HEK293 (cell line): ENCODE results near the gene REX1BD.

ENCODE experiments used
- CTCF ChIA-PET: fragments of 350-600 bp; formaldehyde crosslinking; extraction: SDS; loops from one replicate; lab custom pipeline; 2021; ENCODE audit warnings: antibody characterized with exemption; lab: Yijun Ruan, JAX
- POLR2A ChIA-PET: fragments of 300-600 bp; formaldehyde crosslinking; extraction: SDS; loops from one replicate; lab custom pipeline; 2020; ENCODE audit warnings: antibody characterized with exemption, inconsistent platforms; lab: Yijun Ruan, JAX
- H3K27ac ChIP-seq: fragments of 200-500 bp; sonication (Bioruptor generic); 2 replicates; pipeline ENCODE4 v1.5.1; 2014; ENCODE audit warnings: low read depth, low read length, control low read depth, inconsistent platforms; ENCODE audit errors: extremely low read depth
- H3K36me3 ChIP-seq, 2 experiments: fragments of 200-500 bp in 1 of 2; sonication (Bioruptor generic) in 1 of 2; 1 replicate in 1 of 2; 2 replicates in 1 of 2; pipeline ENCODE4 v1.5.1; 2014 to 2017; ENCODE audit warnings: inconsistent platforms in 2 of 2, low read length in 2 of 2; ENCODE audit not compliant: control insufficient read depth in 2 of 2, insufficient read depth in 1 of 2
- H3K4me1 ChIP-seq: fragments of 200-500 bp; sonication (Bioruptor generic); 2 replicates; pipeline ENCODE4 v1.5.1; 2014; ENCODE audit warnings: mild to moderate bottlenecking, low read length, inconsistent platforms; ENCODE audit not compliant: control insufficient read depth, insufficient read depth
- H3K4me3 ChIP-seq: 2 replicates; pipeline ENCODE4 v1.5.1; 2011; ENCODE audit warnings: low read depth, mild to moderate bottlenecking, control low read depth, low read length, moderate library complexity
- H3K9me3 ChIP-seq: fragments of 200-500 bp; sonication (Bioruptor generic); 2 replicates; pipeline ENCODE4 v1.5.1; 2014; ENCODE audit warnings: low read depth, low read length, inconsistent platforms; ENCODE audit not compliant: control insufficient read depth, insufficient read depth
- FEZF1 ChIP-seq: fragments of 450-650 bp; formaldehyde crosslinking; IDR thresholded peaks from 2 replicates; pipeline ENCODE4 v1.5.1; 2016; ENCODE audit warnings: missing biosample characterization, missing genetic modification characterization
- GLIS1 ChIP-seq: fragments of 450-650 bp; formaldehyde crosslinking; IDR thresholded peaks from 2 replicates; pipeline ENCODE4 v1.5.1; 2016; ENCODE audit warnings: missing biosample characterization, missing genetic modification characterization
- GLIS2 ChIP-seq: fragments of 450-650 bp; formaldehyde crosslinking; IDR thresholded peaks from 2 replicates; pipeline ENCODE4 v1.5.1; 2016; ENCODE audit warnings: missing biosample characterization, missing genetic modification characterization
- KLF1 ChIP-seq: fragments of 450-650 bp; formaldehyde crosslinking; IDR thresholded peaks from 2 replicates; pipeline ENCODE4 v1.5.1; 2016; ENCODE audit warnings: missing biosample characterization, missing genetic modification characterization
- KLF10 ChIP-seq: fragments of 450-650 bp; IDR thresholded peaks from 2 replicates; pipeline ENCODE4 v1.5.1; 2018; ENCODE audit warnings: missing biosample characterization, mild to moderate bottlenecking, missing genetic modification characterization
- KLF8 ChIP-seq: fragments of 450-650 bp; formaldehyde crosslinking; IDR thresholded peaks from 2 replicates; pipeline ENCODE4 v1.5.1; 2016; ENCODE audit warnings: missing biosample characterization, missing genetic modification characterization
- TCF7L2 ChIP-seq: IDR thresholded peaks from 2 replicates; pipeline ENCODE4 v1.6.1; 2011; ENCODE audit warnings: low read depth, mild to moderate bottlenecking, inconsistent platforms, low read length, moderate library complexity, borderline replicate concordance
- ZBTB20 ChIP-seq: fragments of 450-650 bp; formaldehyde crosslinking; IDR thresholded peaks from 2 replicates; pipeline ENCODE4 v1.5.1; 2016; ENCODE audit warnings: missing biosample characterization, missing genetic modification characterization
- ZFHX2 ChIP-seq: fragments of 450-650 bp; formaldehyde crosslinking; conservative IDR thresholded peaks from 2 replicates; pipeline ENCODE4 v1.5.1; 2016; ENCODE audit warnings: missing biosample characterization, missing genetic modification characterization
- ZNF23 ChIP-seq: fragments of 450-650 bp; formaldehyde crosslinking; IDR thresholded peaks from 2 replicates; pipeline ENCODE4 v1.5.1; 2016; ENCODE audit warnings: missing biosample characterization, missing genetic modification characterization, borderline replicate concordance
- ZNF248 ChIP-seq: fragments of 450-650 bp; formaldehyde crosslinking; IDR thresholded peaks from 2 replicates; pipeline ENCODE4 v1.5.1; 2017; ENCODE audit warnings: missing biosample characterization, missing genetic modification characterization
- ZNF266 ChIP-seq: fragments of 450-650 bp; formaldehyde crosslinking; IDR thresholded peaks from 2 replicates; pipeline ENCODE4 v1.5.1; 2016; ENCODE audit warnings: missing biosample characterization, missing genetic modification characterization, low read depth
- ZNF341 ChIP-seq: fragments of 450-650 bp; formaldehyde crosslinking; IDR thresholded peaks from 2 replicates; pipeline ENCODE4; 2016; ENCODE audit warnings: low read depth, missing biosample characterization, missing genetic modification characterization
- TF ChIP-seq, protein P1 (sequence below): fragments of 450-650 bp; formaldehyde crosslinking; optimal IDR thresholded peaks from 2 replicates; pipeline ENCODE3; 2016; ENCODE audit warnings: missing biosample characterization, mild to moderate bottlenecking, missing genetic modification characterization
- TF ChIP-seq, protein P2 (sequence below): fragments of 450-650 bp; formaldehyde crosslinking; IDR thresholded peaks from 2 replicates; pipeline ENCODE4 v1.5.1; 2016; ENCODE audit warnings: missing biosample characterization, missing genetic modification characterization
- TF ChIP-seq, protein P3 (sequence below): fragments of 450-650 bp; formaldehyde crosslinking; IDR thresholded peaks from 2 replicates; pipeline ENCODE4 v1.5.1; 2017; ENCODE audit warnings: missing biosample characterization, missing genetic modification characterization
- TF ChIP-seq, protein P4 (sequence below): fragments of 450-650 bp; formaldehyde crosslinking; IDR thresholded peaks from 2 replicates; pipeline ENCODE4 v1.5.1; 2016; ENCODE audit warnings: missing biosample characterization, missing genetic modification characterization
- TF ChIP-seq, protein P5 (sequence below): fragments of 450-650 bp; formaldehyde crosslinking; IDR thresholded peaks from 2 replicates; pipeline ENCODE4 v1.5.1; 2016; ENCODE audit warnings: missing biosample characterization, missing genetic modification characterization
- TF ChIP-seq, protein P6 (sequence below): fragments of 450-650 bp; formaldehyde crosslinking; IDR thresholded peaks from 2 replicates; pipeline ENCODE4 v1.5.1; 2016; ENCODE audit warnings: missing biosample characterization, missing genetic modification characterization

The REX1BD gene

DNA sequence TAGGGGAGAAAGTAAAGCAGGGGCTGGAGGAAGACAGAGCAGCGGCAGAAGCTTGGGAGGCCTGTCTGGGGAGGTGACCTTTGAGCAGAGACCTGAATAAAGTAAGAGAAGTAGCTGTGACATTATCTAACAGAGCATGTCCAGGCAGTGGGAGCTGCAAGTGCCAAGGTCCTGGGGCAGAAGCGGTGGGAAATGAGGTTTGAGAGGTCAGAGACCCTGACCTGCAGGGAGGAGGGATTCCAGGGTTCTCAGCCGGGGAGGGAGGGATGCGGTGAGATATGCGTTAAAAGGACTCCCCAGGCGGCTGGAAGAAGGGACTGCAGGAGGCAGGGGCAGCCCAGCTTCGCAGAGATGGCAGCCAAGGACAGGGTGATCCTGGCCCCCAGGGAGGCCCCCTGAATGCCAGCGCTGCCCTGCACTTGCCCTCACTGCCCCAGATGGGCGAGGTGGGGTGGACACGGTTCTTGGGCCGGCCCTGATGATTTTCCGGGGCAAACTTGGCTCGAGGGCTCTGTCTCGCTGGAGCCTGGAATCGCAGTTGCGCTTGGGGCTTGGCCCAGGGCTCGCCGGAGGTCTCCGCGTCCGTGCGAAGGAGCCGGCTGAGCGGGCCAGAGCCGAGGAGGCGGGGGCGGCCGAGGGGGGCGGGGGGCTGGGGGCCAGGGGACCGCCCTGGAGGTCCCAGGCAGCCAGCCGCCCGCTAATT is 14.8 kb downstream of the REX1BD start (continued):
- TF ChIP-seq ZBTB20 (tag by site-specific recombination), result no peak
- TF ChIP-seq, protein P1, sequence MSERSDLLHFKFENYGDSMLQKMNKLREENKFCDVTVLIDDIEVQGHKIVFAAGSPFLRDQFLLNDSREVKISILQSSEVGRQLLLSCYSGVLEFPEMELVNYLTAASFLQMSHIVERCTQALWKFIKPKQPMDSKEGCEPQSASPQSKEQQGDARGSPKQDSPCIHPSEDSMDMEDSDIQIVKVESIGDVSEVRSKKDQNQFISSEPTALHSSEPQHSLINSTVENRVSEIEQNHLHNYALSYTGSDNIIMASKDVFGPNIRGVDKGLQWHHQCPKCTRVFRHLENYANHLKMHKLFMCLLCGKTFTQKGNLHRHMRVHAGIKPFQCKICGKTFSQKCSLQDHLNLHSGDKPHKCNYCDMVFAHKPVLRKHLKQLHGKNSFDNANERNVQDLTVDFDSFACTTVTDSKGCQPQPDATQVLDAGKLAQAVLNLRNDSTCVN (tag by site-specific recombination), result no peak

DNA sequence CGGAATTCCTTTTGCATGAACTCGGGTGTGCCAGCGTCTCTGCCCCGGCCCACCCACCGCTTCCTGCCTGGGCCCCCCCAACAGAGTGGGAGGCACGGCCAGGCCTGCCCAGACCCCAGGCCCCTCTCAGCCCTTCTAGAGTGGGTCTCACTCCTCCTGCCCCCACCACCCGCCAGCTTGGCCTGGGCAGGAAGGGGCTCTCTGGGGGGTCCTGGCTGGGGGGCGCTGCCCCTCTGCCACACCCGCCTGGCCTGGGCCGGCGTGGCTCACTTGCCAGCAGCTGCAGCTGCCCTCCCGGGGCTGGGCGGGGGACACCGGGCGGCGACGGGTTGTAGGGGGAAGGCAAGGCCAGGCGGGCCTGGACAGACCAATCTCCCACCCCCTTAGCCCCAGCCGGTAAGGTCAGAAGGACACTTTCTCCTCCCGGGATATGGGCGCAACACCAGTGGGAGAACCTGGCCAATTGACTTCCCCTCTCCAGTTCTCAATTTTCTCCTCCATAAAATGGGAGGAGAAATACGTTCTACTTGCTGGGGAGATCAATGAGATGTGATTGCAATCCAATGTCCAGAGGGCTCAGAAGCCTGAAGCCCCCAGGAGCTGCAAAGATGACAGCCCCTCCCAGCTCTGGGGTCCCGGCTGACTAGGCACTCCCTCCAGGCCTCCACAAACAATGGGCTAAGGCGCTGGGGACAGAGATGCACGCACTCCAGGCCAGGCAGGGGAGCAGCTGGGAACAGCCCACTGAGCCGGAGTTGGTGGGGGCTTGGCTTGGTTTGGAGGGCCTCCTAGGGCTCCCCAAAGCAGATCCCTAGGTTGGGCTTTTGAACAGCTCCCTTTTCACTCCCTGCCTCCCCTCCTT is 15.6 kb downstream of the REX1BD start:
- Histone ChIP-seq H3K27ac (no peak overlapping the region), H3K4me3 (no peak overlapping the region), H3K4me1 (no peaks in the 10 kb centered on the region; the same call in 1 of the 2 replicates), H3K36me3 (no peaks in the 10 kb centered on the region), H3K9me3 (no peaks in the 10 kb centered on the region)
- TF ChIP-seq KLF1 (tag by site-specific recombination), result peak; percentile 98
- peak; percentile 28; the same call in 1 of the 2 replicates for TF ChIP-seq KLF8 (tag by site-specific recombination)
- TF ChIP-seq ZNF23, result no peak
- no peak for TF ChIP-seq TCF7L2
- no peak for TF ChIP-seq KLF10 (tag by site-specific recombination)
- TF ChIP-seq, protein P2, sequence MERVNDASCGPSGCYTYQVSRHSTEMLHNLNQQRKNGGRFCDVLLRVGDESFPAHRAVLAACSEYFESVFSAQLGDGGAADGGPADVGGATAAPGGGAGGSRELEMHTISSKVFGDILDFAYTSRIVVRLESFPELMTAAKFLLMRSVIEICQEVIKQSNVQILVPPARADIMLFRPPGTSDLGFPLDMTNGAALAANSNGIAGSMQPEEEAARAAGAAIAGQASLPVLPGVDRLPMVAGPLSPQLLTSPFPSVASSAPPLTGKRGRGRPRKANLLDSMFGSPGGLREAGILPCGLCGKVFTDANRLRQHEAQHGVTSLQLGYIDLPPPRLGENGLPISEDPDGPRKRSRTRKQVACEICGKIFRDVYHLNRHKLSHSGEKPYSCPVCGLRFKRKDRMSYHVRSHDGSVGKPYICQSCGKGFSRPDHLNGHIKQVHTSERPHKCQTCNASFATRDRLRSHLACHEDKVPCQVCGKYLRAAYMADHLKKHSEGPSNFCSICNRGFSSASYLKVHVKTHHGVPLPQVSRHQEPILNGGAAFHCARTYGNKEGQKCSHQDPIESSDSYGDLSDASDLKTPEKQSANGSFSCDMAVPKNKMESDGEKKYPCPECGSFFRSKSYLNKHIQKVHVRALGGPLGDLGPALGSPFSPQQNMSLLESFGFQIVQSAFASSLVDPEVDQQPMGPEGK (tag by site-specific recombination), result 0 out of 2 replicates have a peak, but pooled peaks have one; percentile 12
- no peak for TF ChIP-seq FEZF1 (tag by site-specific recombination)
- no peak for TF ChIP-seq ZNF248 (tag by site-specific recombination)
- TF ChIP-seq ZNF341 (tag by site-specific recombination), result peak; percentile 63
- TF ChIP-seq GLIS1 (tag by site-specific recombination), result peak; percentile 30; the same call in 1 of the 2 replicates
- TF ChIP-seq ZFHX2 (tag by site-specific recombination), result peak; percentile 19; the same call in 1 of the 2 replicates
- TF ChIP-seq, protein P3, sequence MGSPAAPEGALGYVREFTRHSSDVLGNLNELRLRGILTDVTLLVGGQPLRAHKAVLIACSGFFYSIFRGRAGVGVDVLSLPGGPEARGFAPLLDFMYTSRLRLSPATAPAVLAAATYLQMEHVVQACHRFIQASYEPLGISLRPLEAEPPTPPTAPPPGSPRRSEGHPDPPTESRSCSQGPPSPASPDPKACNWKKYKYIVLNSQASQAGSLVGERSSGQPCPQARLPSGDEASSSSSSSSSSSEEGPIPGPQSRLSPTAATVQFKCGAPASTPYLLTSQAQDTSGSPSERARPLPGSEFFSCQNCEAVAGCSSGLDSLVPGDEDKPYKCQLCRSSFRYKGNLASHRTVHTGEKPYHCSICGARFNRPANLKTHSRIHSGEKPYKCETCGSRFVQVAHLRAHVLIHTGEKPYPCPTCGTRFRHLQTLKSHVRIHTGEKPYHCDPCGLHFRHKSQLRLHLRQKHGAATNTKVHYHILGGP (tag by site-specific recombination), result no peak
- TF ChIP-seq, protein P4, sequence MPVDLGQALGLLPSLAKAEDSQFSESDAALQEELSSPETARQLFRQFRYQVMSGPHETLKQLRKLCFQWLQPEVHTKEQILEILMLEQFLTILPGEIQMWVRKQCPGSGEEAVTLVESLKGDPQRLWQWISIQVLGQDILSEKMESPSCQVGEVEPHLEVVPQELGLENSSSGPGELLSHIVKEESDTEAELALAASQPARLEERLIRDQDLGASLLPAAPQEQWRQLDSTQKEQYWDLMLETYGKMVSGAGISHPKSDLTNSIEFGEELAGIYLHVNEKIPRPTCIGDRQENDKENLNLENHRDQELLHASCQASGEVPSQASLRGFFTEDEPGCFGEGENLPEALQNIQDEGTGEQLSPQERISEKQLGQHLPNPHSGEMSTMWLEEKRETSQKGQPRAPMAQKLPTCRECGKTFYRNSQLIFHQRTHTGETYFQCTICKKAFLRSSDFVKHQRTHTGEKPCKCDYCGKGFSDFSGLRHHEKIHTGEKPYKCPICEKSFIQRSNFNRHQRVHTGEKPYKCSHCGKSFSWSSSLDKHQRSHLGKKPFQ, result no peak
- TF ChIP-seq, protein P5, sequence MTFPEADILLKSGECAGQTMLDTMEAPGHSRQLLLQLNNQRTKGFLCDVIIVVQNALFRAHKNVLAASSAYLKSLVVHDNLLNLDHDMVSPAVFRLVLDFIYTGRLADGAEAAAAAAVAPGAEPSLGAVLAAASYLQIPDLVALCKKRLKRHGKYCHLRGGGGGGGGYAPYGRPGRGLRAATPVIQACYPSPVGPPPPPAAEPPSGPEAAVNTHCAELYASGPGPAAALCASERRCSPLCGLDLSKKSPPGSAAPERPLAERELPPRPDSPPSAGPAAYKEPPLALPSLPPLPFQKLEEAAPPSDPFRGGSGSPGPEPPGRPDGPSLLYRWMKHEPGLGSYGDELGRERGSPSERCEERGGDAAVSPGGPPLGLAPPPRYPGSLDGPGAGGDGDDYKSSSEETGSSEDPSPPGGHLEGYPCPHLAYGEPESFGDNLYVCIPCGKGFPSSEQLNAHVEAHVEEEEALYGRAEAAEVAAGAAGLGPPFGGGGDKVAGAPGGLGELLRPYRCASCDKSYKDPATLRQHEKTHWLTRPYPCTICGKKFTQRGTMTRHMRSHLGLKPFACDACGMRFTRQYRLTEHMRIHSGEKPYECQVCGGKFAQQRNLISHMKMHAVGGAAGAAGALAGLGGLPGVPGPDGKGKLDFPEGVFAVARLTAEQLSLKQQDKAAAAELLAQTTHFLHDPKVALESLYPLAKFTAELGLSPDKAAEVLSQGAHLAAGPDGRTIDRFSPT (tag by site-specific recombination), result peak; percentile 24; the same call in 1 of the 2 replicates
- no peak for TF ChIP-seq ZNF266 (tag by site-specific recombination)
- TF ChIP-seq, protein P6, sequence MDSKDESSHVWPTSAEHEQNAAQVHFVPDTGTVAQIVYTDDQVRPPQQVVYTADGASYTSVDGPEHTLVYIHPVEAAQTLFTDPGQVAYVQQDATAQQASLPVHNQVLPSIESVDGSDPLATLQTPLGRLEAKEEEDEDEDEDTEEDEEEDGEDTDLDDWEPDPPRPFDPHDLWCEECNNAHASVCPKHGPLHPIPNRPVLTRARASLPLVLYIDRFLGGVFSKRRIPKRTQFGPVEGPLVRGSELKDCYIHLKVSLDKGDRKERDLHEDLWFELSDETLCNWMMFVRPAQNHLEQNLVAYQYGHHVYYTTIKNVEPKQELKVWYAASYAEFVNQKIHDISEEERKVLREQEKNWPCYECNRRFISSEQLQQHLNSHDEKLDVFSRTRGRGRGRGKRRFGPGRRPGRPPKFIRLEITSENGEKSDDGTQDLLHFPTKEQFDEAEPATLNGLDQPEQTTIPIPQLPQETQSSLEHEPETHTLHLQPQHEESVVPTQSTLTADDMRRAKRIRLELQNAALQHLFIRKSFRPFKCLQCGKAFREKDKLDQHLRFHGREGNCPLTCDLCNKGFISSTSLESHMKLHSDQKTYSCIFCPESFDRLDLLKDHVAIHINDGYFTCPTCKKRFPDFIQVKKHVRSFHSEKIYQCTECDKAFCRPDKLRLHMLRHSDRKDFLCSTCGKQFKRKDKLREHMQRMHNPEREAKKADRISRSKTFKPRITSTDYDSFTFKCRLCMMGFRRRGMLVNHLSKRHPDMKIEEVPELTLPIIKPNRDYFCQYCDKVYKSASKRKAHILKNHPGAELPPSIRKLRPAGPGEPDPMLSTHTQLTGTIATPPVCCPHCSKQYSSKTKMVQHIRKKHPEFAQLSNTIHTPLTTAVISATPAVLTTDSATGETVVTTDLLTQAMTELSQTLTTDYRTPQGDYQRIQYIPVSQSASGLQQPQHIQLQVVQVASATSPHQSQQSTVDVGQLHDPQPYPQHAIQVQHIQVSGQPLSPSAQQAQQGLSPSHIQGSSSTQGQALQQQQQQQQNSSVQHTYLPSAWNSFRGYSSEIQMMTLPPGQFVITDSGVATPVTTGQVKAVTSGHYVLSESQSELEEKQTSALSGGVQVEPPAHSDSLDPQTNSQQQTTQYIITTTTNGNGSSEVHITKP (tag by site-specific recombination), result no peak
- TF ChIP-seq GLIS2, result peak; percentile 27; the same call in 1 of the 2 replicates
- CTCF ChIA-PET, result interaction anchor here (1.1 kb wide), 1 partner anchor 73 kb away, joined by 6 read pairs; no protein-coding TSS in a partner anchor
- POLR2A ChIA-PET, result interaction anchor here (1.1 kb wide), 1 partner anchor 15 kb away, joined by 8 read pairs; no protein-coding TSS in a partner anchor
